IPS-20b (cell line): ENCODE measurements around the gene VPS13D.
"Not testable (repeated sequence)": the region's sequence is repeated elsewhere in the genome, so short reads cannot be mapped to it uniquely, and the experiment has no call there.

Experiments
- H3K27ac ChIP-seq: one replicate; pipeline ENCODE4 v1.5.1; 2013; ENCODE audit warnings: low read length
- H3K27me3 ChIP-seq: 2 replicates; pipeline ENCODE4 v1.6.1; 2013; ENCODE audit warnings: mild to moderate bottlenecking, low read length, inconsistent platforms; ENCODE audit not compliant: insufficient read depth
- H3K36me3 ChIP-seq: 2 replicates; pipeline ENCODE4 v1.6.1; 2013; ENCODE audit warnings: low read depth, mild to moderate bottlenecking, inconsistent platforms, low read length, moderate library complexity; ENCODE audit not compliant: insufficient read depth
- H3K4me1 ChIP-seq: 2 replicates; pipeline ENCODE4 v1.6.1; 2013; ENCODE audit warnings: mild to moderate bottlenecking, control low read depth, inconsistent platforms, low read length, moderate library complexity; ENCODE audit not compliant: insufficient read depth
- H3K4me3 ChIP-seq: 2 replicates; pipeline ENCODE4 v1.5.1; 2013; ENCODE audit warnings: mild to moderate bottlenecking, low read length, inconsistent platforms
- H3K9ac ChIP-seq: 2 replicates; pipeline ENCODE4 v1.6.1; 2013; ENCODE audit warnings: low read depth, mild to moderate bottlenecking, inconsistent platforms, low read length, moderate library complexity
- H3K9me3 ChIP-seq: 2 replicates; pipeline ENCODE4 v1.6.1; 2013; ENCODE audit warnings: mild to moderate bottlenecking, low read depth, low read length, inconsistent platforms; ENCODE audit not compliant: insufficient read depth

Gene VPS13D

DNA sequence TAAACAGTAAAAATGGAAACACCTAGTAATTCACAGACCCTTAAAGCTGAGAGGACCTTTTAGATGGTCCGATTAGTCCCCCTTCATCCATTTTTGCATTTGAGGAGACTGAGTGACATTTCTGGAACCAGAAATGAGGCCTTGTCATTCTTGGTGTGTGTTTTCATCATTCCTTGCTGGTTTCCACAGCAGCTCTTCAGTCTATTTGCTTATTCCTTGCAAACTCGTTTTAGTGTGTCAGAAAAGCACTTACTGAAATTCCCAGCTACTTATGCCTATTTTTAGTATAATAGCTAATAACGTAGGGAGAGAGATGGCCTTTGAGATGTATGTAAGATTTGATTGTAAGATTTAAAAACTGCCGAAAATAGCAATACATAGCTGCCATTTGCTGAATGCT lies 70.9 kb downstream of the VPS13D start:
- Histone ChIP-seq H3K36me3 (peaks cover 55% of the 10 kb centered on the region), H3K4me1 (no peaks in the 10 kb centered on the region), H3K9me3 (no peaks in the 10 kb centered on the region), H3K4me3 (no peak overlapping the region), H3K9ac (no peak overlapping the region), H3K27me3 (no peaks in the 10 kb centered on the region), H3K27ac (no peak overlapping the region)

GRCh38 chr1:12301518-12302237 lies 71.8 kb downstream of the VPS13D start:
- no peak overlapping the region for H3K9ac ChIP-seq
- H3K36me3 ChIP-seq = peaks cover 53% of the 10 kb centered on the region
- H3K27ac ChIP-seq = no peak overlapping the region
- no peaks in the 10 kb centered on the region for H3K27me3 ChIP-seq
- peaks cover 6% of the 10 kb centered on the region for H3K9me3 ChIP-seq
- no peaks in the 10 kb centered on the region for H3K4me1 ChIP-seq
- no peak overlapping the region for H3K4me3 ChIP-seq

- Histone ChIP-seq H3K27me3 (no peaks in the 10 kb centered on the region), H3K27ac (no peak overlapping the region), H3K9me3 (peaks cover 10% of the 10 kb centered on the region), H3K36me3 (peaks cover 54% of the 10 kb centered on the region), H3K4me1 (no peaks in the 10 kb centered on the region), H3K9ac (no peak overlapping the region), H3K4me3 (no peak overlapping the region)
Observed at GRCh38 chr1:12302798-12303447, 73.1 kb downstream of the VPS13D start.

DNA sequence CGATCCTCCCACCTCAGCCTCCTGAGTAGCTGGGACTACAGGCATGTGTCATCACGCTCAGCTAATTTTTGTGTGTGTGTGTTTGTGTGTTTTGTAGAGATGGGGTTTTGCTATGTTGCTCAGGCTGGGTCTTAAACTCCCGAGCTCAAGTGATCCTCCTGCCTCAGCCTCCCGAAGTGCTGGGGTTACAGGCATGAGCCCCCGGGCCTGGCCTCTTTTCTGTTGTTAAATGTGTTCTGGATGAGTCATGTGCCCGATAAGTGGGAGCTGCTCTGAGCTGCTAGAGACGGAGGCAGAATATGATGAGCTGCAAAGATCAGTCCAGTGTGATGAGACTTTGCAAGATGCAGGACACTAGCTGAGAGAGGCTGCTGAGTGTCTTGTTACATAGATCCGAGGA lies 75.5 kb downstream of the VPS13D start:
- H3K36me3 ChIP-seq = peaks cover 66% of the 10 kb centered on the region
- H3K4me1 ChIP-seq = no peaks in the 10 kb centered on the region
- H3K4me3 ChIP-seq = no peak overlapping the region
- no peaks in the 10 kb centered on the region for H3K27me3 ChIP-seq
- peaks cover 10% of the 10 kb centered on the region for H3K9me3 ChIP-seq
- no peak overlapping the region for H3K27ac ChIP-seq
- H3K9ac ChIP-seq = no peak overlapping the region

DNA sequence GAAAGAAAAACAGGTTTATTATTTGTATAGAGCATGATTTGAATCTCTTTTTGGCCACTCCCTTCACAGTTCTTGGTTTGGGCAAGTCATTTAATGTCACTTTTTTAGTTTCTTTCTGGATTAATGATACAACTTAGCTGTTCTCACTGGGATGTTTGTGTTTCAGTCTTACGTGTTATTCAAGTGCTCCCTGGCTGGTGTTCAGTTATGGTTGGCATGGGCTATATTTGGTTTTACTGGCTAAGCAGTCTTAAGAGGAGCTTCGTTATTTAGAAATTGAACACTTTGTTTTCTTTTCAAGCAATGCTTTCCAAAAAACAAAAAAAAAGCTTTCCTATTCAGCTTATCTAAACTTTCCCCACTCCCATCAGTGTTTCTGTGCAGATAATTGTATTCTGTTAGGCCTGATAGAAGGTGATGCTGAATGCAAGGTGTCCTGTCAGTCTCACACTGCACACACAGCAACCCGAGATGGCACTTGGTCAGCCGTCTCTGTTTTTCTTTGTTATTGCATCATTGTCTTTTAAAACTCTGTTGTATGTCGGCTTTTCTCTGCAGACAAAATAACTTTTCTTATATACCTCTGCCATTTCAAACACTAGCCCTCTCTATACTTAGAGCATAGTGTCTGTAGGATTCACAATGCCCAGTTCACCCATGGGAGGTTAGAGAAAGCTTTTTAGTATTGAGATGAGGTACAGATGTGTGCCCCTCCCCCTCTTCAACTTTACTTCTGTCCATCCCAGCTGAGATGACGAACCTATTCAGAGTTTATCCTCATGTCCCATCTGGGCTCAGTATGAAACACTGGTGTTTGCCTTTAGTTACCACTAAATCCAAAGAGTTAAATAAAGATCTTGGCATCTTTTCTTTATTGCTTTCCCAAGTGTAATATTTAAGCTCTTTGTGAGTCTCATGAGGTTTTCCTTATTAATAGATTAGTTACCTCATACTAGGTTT lies 80.2 kb downstream of the VPS13D start:
- H3K4me3 ChIP-seq = no peak overlapping the region
- no peaks in the 10 kb centered on the region for H3K4me1 ChIP-seq
- no peak overlapping the region for H3K27ac ChIP-seq
- no peak overlapping the region for H3K9ac ChIP-seq
- H3K36me3 ChIP-seq = peaks cover 76% of the 10 kb centered on the region
- no peaks in the 10 kb centered on the region for H3K27me3 ChIP-seq
- H3K9me3 ChIP-seq = peaks cover 10% of the 10 kb centered on the region

DNA sequence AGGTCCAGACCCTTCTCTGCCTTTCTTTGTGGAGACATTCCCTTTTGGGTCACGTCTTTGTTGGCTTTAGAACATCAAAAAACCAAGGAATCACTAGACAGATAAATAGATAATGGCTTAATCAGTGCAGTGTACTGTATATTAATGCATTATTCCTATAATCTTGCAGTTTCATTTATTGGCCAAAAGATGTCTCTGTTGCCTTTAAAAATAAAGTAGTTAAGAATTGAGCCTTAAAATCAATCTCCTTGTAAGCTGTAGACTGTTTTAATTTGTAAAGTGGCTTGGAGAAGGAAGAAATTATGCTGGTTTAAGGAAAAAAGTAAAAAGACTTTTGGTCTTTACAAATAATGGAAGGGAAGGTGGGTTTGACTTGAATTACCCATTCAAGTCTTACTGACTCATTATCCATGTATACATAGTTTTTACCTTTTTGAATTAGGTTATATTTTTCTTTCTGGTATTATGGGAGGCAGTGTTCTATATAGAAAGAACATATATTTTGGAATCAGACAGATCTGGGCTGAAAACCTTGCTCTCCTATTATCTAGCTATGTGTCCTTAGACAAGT lies 84.6 kb downstream of the VPS13D start:
- Histone ChIP-seq H3K9ac (no peak overlapping the region), H3K27me3 (no peaks in the 10 kb centered on the region), H3K36me3 (peaks cover 69% of the 10 kb centered on the region), H3K27ac (no peak overlapping the region), H3K4me3 (no peak overlapping the region), H3K4me1 (no peaks in the 10 kb centered on the region), H3K9me3 (no peaks in the 10 kb centered on the region)

DNA sequence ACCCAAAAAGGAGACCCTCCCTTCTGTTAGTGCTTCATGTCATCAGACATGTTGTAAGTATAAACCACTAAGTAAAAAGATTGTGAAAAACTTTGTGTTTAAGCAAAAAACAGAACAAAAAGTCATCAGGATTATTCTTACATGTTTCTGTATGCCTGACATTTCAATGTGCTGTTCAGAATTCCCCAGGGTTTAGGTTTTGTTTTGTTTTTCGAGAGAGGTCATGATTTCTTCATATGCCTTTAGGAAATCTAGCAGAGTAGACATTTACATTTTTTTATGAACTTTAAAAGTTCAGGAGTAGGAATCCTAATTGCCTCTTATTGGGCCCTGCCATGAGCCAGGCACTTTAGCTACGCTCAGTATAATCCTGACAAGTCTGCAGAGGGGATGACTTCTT lies 85.3 kb downstream of the VPS13D start:
- no peaks in the 10 kb centered on the region for H3K27me3 ChIP-seq
- H3K36me3 ChIP-seq = peaks cover 71% of the 10 kb centered on the region
- H3K27ac ChIP-seq = no peak overlapping the region
- H3K9me3 ChIP-seq = no peaks in the 10 kb centered on the region
- H3K9ac ChIP-seq = no peak overlapping the region
- H3K4me3 ChIP-seq = no peak overlapping the region
- H3K4me1 ChIP-seq = no peaks in the 10 kb centered on the region

GRCh38 chr1:12316331-12316730 lies 86.5 kb downstream of the VPS13D start:
- H3K27ac ChIP-seq = no peak overlapping the region
- peaks cover 73% of the 10 kb centered on the region for H3K36me3 ChIP-seq
- H3K9ac ChIP-seq = no peak overlapping the region

DNA sequence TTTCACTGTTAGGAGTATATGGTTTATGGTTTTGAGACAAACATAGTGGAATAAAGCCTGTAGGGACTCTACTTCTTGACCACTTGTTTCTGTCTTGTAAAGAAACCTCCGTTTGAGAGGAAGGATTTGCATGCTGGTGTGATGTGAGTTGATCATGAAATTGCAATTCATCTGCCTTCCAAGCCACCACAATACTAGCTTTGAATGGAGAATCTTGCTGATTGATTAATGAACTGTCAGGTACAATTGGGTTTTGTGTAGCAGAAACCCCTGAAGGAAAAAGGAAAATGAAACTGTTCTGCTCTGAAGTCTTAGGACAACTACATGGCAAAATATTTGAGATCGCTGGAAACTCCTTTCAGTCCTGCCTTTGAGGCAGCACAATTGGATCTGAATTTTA lies 90.7 kb downstream of the VPS13D start:
- no peak overlapping the region for H3K9ac ChIP-seq
- H3K4me1 ChIP-seq = no peaks in the 10 kb centered on the region
- no peak overlapping the region for H3K4me3 ChIP-seq
- H3K9me3 ChIP-seq = no peaks in the 10 kb centered on the region
- H3K36me3 ChIP-seq = peaks cover 61% of the 10 kb centered on the region
- H3K27ac ChIP-seq = no peak overlapping the region
- no peaks in the 10 kb centered on the region for H3K27me3 ChIP-seq

More at GRCh38 chr1:12316331-12316730, 86.5 kb downstream of the VPS13D start:
- Histone ChIP-seq H3K4me1 (no peaks in the 10 kb centered on the region), H3K9me3 (no peaks in the 10 kb centered on the region), H3K4me3 (no peak overlapping the region), H3K27me3 (no peaks in the 10 kb centered on the region)

- Histone ChIP-seq H3K9ac (no peak overlapping the region), H3K9me3 (no peaks in the 10 kb centered on the region), H3K4me1 (no peaks in the 10 kb centered on the region), H3K36me3 (peaks cover 45% of the 10 kb centered on the region; the same call in 1 of the 2 replicates), H3K27me3 (no peaks in the 10 kb centered on the region), H3K27ac (no peak overlapping the region), H3K4me3 (no peak overlapping the region)
Observed at GRCh38 chr1:12324423-12324822, 94.6 kb downstream of the VPS13D start.

- not testable (repeated sequence) for H3K9me3 ChIP-seq, H3K4me1 ChIP-seq, H3K27ac ChIP-seq, H3K4me3 ChIP-seq, H3K9ac ChIP-seq, H3K27me3 ChIP-seq
- H3K36me3 ChIP-seq = peaks cover 43% of the 10 kb centered on the region; the same call in 1 of the 2 replicates
Observed at GRCh38 chr1:12324973-12325372, 95.1 kb downstream of the VPS13D start.
